D721Med (cell line): ENCODE results near the gene ST3GAL5.

Experiments used
- DNase-seq: peaks from one replicate; pipeline ENCODE4 v3.0.0; 2011; ENCODE audit warnings: low spot score; ENCODE audit not compliant: insufficient read length
- FAIRE-seq: peaks from 2 replicates; lab custom pipeline; 2011; peaks lifted over from hg19 to GRCh38; lab: Jason Lieb, UNC
- TF ChIP-seq, protein P1 (sequence below): IDR thresholded peaks from 2 replicates; pipeline ENCODE4 v1.5.1; 2012; ENCODE audit warnings: mild to moderate bottlenecking, control low read depth; ENCODE audit not compliant: insufficient read depth; ENCODE audit errors: missing control alignments

Gene ST3GAL5

DNA sequence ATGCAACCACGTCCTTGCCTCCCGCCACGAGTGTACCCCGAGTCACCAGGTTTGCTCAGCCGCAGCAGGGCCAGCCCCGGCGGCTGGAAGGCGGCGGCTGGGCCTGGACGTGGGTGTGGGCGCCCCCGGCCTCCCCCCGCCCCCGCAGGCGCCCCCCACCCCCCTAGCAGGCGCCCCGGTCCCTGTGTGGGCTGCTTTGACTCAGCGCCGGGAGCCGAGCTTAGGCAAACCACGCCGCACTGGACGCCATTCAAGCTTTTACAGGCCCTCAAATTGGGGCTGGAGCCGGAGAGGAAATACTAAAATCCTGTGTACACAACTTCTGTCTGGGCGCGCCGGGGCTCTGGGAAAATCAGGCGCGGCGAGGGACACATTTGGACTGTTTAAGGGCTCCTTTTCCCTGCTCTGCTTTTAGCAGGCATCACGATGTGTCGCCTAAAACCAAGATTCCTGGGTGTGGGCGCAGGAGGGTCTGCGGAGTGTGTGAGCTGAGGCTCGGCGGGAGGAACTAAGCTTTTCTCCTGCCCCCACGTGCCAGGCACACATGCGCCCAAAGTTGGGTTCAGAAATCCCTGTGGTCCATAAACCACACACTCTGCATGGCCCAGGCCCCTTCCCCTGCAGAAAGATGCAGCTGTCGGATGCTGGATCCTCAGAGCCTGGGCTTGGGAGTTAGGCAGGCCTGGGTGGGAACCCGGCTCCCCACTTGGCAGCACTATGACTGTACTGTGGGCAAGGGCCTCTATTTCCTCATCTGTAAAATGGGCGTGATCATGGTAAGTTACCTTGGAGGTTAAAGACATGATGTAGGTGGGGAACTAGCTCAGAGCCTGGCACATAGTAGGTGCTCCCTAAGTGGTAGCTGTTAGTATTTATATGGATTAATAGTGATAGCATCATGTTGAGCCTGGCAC lies 77.4 kb downstream of the ST3GAL5 start:
- DNase-seq = no peak
- TF ChIP-seq, protein P1, sequence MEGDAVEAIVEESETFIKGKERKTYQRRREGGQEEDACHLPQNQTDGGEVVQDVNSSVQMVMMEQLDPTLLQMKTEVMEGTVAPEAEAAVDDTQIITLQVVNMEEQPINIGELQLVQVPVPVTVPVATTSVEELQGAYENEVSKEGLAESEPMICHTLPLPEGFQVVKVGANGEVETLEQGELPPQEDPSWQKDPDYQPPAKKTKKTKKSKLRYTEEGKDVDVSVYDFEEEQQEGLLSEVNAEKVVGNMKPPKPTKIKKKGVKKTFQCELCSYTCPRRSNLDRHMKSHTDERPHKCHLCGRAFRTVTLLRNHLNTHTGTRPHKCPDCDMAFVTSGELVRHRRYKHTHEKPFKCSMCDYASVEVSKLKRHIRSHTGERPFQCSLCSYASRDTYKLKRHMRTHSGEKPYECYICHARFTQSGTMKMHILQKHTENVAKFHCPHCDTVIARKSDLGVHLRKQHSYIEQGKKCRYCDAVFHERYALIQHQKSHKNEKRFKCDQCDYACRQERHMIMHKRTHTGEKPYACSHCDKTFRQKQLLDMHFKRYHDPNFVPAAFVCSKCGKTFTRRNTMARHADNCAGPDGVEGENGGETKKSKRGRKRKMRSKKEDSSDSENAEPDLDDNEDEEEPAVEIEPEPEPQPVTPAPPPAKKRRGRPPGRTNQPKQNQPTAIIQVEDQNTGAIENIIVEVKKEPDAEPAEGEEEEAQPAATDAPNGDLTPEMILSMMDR = no peak
- FAIRE-seq = no peak

DNA sequence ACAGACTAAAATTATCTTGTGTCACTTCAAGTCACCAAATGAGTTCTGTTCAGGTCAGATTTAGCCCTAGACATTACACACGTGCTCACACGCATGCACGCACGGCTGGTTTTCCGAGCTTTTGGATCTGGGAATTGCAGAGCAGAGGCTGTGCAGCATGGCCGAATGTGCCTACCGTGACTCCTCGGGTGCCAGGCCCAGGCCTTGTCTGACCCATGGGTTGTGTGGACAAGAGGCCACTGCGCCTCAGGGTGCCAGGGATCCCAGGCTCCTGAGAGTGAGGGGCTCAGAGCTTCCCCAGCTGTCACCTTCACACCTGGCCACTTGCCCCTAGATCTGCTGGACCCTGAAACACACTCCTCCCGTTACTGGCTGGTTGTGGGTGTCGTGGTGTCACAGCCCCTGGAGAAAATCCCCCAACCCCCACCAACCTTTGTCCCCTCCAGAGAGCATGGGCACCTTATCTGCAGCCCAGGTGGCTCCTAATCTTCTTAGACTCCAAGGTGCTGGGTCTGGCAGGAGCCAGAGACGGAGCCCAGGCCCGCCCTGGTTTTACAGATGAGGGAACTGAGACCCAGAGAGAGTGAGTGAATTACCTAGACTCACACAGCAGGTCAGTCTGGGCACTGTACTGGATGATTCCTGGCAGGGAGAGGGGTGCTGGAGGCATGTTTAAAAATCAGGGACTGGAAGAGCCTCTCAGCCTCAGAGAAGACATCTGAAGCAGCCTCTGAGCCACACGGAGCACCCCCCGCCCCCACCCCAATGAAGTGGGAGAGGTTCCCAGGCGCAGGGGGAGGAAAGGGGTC lies 78.2 kb downstream of the ST3GAL5 start:
- no peak for FAIRE-seq
- TF ChIP-seq, protein P1 = no peak
- DNase-seq = no peak

GRCh38 chr2:85807756-85808155 lies 81.0 kb downstream of the ST3GAL5 start:
- no peak for FAIRE-seq
- no peak for DNase-seq
- TF ChIP-seq, protein P1 = no peak

- TF ChIP-seq, protein P1 = no peak
- FAIRE-seq (no peak), DNase-seq (no peak)
These were observed 82.3 kb downstream of the ST3GAL5 start for GRCh38 chr2:85806358-85807118.

DNA sequence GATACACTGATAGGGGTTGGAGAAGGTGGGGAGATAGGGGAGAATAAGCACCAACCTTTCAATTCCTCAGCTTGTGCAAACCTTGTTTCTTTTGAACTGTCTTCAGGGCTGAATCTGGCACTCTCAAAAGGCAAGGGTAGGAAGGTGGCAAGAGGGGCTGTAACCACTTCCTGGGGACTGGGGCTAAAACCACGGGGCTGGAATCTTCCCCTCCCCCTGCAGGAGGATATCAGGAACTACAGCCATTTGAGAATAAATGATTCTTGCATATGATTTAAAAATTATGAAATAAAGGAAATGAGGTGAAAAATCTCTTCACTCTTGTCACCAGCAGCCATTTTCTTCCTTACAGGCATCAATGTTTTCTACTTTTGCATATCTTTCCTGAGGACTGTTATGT lies 84.2 kb downstream of the ST3GAL5 start:
- DNase-seq (no peak), FAIRE-seq (no peak)
- TF ChIP-seq, protein P1 = peak; percentile 48

DNA sequence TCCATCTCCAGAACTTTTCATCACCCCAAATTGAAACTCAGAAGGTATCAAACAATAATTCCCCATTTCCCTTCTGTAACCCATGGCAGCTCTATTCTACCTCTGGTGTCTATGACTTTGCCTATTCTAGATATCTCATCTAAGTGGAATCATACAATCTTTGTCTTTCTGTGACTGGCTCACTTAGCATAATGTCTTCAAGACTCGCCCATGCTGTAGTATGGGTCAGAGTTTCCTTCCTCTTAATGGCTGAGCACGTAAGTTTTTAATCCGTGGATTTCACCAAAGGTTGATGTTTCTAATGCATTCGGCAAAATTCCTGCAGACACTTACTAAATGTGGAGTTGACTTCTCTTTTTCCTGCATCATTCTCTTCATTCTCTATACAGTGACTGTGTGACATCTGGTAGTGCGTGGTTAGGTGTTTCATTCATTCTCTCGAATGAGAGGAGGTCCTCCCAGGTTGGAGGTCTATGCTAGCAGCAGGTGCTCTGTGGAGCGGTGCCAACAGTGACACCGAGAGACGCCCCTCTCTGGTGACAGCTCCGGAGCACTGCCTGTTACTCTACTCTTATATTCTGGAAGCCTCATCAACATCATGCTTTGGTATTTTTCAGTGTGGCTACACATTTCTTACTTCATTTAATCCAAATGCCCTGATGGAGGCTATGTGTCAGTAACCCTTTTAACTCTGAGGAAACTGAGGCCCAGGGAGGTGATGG lies 84.9 kb downstream of the ST3GAL5 start:
- FAIRE-seq = no peak
- TF ChIP-seq, protein P1 = no peak
- no peak for DNase-seq
